Neural cell (in vitro differentiated cells): ENCODE results near the gene CFAP65.
A peak's percentile ranks its signal among the peaks of the same experiment; 100 is the strongest.

Experiments
- CTCF ChIP-seq: fragments of 450-650 bp; IDR thresholded peaks from 2 replicates; pipeline ENCODE4 v1.5.1; 2014; ENCODE audit warnings: antibody characterized with exemption, mild to moderate bottlenecking, moderate library complexity; ENCODE audit not compliant: poor library complexity, severe bottlenecking
- EP300 ChIP-seq: fragments of 450-650 bp; conservative IDR thresholded peaks from 2 replicates; pipeline ENCODE4 v1.6.1; 2014; ENCODE audit warnings: antibody characterized with exemption, mild to moderate bottlenecking, moderate library complexity; ENCODE audit not compliant: poor library complexity, severe bottlenecking
- EZH2 ChIP-seq: fragments of 200-600, 300-800 bp; shearing (Covaris generic), sonication (generic); IDR thresholded peaks from 2 replicates; pipeline ENCODE4 v1.6.1; 2014; ENCODE audit warnings: antibody characterized with exemption, low read length, borderline replicate concordance, mild to moderate bottlenecking; ENCODE audit not compliant: insufficient read depth, poor library complexity, severe bottlenecking
- POLR2AphosphoS5 ChIP-seq: IDR thresholded peaks from 2 replicates; pipeline ENCODE4 v1.6.1; 2012
- RAD21 ChIP-seq: fragments of 450-650 bp; conservative IDR thresholded peaks from 2 replicates; pipeline ENCODE4 v1.6.1; 2014; ENCODE audit warnings: antibody characterized with exemption, mild to moderate bottlenecking, moderate library complexity
- SMC3 ChIP-seq: fragments of 450-650 bp; conservative IDR thresholded peaks from 2 replicates; pipeline ENCODE4 v1.6.1; 2014; ENCODE audit warnings: antibody characterized with exemption, mild to moderate bottlenecking, moderate library complexity; ENCODE audit not compliant: poor library complexity
- TAF1 ChIP-seq: IDR thresholded peaks from 2 replicates; pipeline ENCODE4 v1.6.1; 2012; ENCODE audit warnings: low read depth
- TF ChIP-seq, protein P1 (sequence below): IDR thresholded peaks from 2 replicates; pipeline ENCODE4 v1.6.1; 2012; ENCODE audit warnings: borderline replicate concordance

DNA sequence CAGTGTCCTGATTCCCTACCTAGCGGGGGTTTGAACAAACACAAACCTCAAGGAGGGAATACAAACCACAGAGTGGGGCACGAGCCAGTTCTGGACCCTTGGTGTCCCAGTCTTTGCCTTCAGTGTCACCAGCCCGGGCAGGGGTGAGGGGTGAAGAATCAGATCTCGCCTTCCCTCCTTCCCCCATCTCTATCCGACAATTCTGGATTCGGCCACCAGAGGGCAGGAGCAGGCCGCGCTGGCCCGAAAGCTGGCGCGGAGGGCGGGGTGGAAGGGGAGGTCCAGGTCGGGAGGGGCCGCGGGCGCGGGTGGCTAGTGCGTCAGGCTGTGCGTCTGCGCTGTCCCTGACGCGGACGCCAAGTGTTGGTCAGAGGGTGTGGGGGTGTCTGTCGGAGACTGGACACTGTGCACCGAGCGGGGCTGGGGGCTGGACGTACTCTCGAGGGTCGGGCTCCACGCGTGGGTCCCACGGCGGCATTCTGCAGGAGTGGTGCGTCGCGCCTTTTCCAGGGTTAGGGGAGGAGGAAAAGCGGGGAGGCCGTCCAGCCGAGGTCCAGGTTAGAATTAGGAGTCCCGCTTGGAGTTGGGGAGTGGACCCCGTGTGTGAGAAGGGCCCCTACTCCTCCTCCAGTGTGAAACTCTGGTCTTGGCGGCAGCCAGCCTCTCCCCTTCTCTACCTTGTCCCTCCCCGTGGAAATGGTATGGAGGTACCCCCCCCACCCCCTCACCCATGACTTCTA lies 45.2 kb downstream of the CFAP65 start:
- TF ChIP-seq TAF1 = no peak
- TF ChIP-seq CTCF = peak; percentile 87
- TF ChIP-seq EZH2 = no peak
- no peak for TF ChIP-seq EP300
- peak; percentile 77 for TF ChIP-seq RAD21
- TF ChIP-seq SMC3 = peak; percentile 82
- TF ChIP-seq, protein P1, sequence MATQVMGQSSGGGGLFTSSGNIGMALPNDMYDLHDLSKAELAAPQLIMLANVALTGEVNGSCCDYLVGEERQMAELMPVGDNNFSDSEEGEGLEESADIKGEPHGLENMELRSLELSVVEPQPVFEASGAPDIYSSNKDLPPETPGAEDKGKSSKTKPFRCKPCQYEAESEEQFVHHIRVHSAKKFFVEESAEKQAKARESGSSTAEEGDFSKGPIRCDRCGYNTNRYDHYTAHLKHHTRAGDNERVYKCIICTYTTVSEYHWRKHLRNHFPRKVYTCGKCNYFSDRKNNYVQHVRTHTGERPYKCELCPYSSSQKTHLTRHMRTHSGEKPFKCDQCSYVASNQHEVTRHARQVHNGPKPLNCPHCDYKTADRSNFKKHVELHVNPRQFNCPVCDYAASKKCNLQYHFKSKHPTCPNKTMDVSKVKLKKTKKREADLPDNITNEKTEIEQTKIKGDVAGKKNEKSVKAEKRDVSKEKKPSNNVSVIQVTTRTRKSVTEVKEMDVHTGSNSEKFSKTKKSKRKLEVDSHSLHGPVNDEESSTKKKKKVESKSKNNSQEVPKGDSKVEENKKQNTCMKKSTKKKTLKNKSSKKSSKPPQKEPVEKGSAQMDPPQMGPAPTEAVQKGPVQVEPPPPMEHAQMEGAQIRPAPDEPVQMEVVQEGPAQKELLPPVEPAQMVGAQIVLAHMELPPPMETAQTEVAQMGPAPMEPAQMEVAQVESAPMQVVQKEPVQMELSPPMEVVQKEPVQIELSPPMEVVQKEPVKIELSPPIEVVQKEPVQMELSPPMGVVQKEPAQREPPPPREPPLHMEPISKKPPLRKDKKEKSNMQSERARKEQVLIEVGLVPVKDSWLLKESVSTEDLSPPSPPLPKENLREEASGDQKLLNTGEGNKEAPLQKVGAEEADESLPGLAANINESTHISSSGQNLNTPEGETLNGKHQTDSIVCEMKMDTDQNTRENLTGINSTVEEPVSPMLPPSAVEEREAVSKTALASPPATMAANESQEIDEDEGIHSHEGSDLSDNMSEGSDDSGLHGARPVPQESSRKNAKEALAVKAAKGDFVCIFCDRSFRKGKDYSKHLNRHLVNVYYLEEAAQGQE = no peak
- no peak for TF ChIP-seq POLR2AphosphoS5
